Transverse colon (tissue), 4 donors: ENCODE results near the gene DTWD1. TPM values are rescaled to one million over a fixed set of nuclear protein-coding genes. Genes with fewer than 3 reads are reported as not detected.

Experiments
- DNase-seq: peaks from one replicate; pipeline ENCODE4 v3.0.0-alpha.2; 2019
- H3K27ac ChIP-seq, 4 donors: fragments of 200-600 bp; sonication (generic); 2 replicates each; pipeline ENCODE4 v1.5.1; 2016 to 2018; ENCODE audit warnings: inconsistent platforms in 4 of 4
- H3K27me3 ChIP-seq: fragments of 200-600 bp; sonication (generic); 2 replicates; pipeline ENCODE4 v1.5.1; 2017; ENCODE audit warnings: inconsistent platforms
- H3K36me3 ChIP-seq, 4 donors: fragments of 200-600 bp; sonication (generic); 2 replicates each; pipeline ENCODE4 v1.5.1; 2017 to 2019; ENCODE audit warnings: inconsistent platforms in 4 of 4
- H3K4me1 ChIP-seq, 4 donors: fragments of 200-600 bp; sonication (generic); 2 replicates each; pipeline ENCODE4 v1.5.1; 2017 to 2020; ENCODE audit warnings: inconsistent platforms in 4 of 4
- H3K4me3 ChIP-seq, 4 donors: fragments of 200-600 bp; sonication (generic); 1 replicate in 1 of 4; 2 replicates in 3 of 4; pipeline versions ENCODE4 v1.5.1 to v1.6.1; 2017 to 2019; ENCODE audit warnings: inconsistent platforms in 4 of 4
- H3K9me3 ChIP-seq, 2 donors: fragments of 200-600 bp; sonication (generic); 2 replicates each; pipeline ENCODE4 v1.5.1; 2017 to 2019; ENCODE audit warnings: inconsistent platforms in 2 of 2
- EP300 ChIP-seq: sonication (generic); formaldehyde crosslinking; IDR thresholded peaks from one replicate; pipeline ENCODE4 v1.6.1; 2017; ENCODE audit warnings: antibody characterized with exemption, low read depth
- POLR2A ChIP-seq: fragments of 450-650 bp; IDR thresholded peaks from one replicate; pipeline ENCODE4 v1.6.1; 2016; ENCODE audit warnings: antibody characterized with exemption, mild to moderate bottlenecking, moderate library complexity
- POLR2AphosphoS5 ChIP-seq, 3 donors: sonication (generic); formaldehyde crosslinking; IDR thresholded peaks; one replicate each; pipeline ENCODE4 v1.6.1; 2016; ENCODE audit warnings: antibody characterized with exemption in 3 of 3
- WGBS, 2 donors: methylation state at CpG; one replicate each; pipeline ENCODE4 v1.1.5; 2018; ENCODE audit warnings: low coverage in 1 of 2; 5-methylcytosine and 5-hydroxymethylcytosine counted together
- in situ Hi-C, 4 donors: fragments of 200-750 bp; cut with MboI; loops; one replicate each; pipeline versions ENCODE4 v1.15.0 to v1.15.1; 2017; ENCODE audit warnings: low sequenced_read_pairs in 3 of 4, low pct_ligation_motif_present in 1 of 4, low pct_unique_long_range_greater_than_20kb in 1 of 4
- intact Hi-C: fragments of 100-400 bp; cut with DNase I; formaldehyde crosslinking; loops from one replicate; pipeline ENCODE4 v1.15.1; 2023; ENCODE audit warnings: low total_unique reads
- total RNA-seq, 4 donors: library from RNA; depleted of rRNA; stranded (reverse); fragments of >200 nt; gene quantifications; one replicate each; pipeline ENCODE4 v1.1.0, GENCODE V29; 2016
- TF ChIP-seq, protein P1 (sequence below), 5 experiments: fragments of 200-600 bp in 3 of 5; fragments of 450-650 bp in 2 of 5; sonication (generic) in 3 of 5; IDR thresholded peaks; 1 replicate in 2 of 5; 2 replicates in 3 of 5; pipeline ENCODE4 v1.5.1; 2016 to 2017; ENCODE audit warnings: antibody characterized with exemption in 5 of 5, inconsistent platforms in 3 of 5, mild to moderate bottlenecking in 2 of 5, moderate library complexity in 1 of 5

Gene DTWD1
- total RNA-seq, 4 donors from 2014 or later: 3.0 to 22.1 (median 17.1) TPM

GRCh38 chr15:49644364-49644794 is 23.5 kb downstream of the DTWD1 start:
- Histone ChIP-seq H3K4me3 (no peak overlapping the region), H3K27me3 (no peaks in the 10 kb centered on the region), H3K36me3 (no peaks in the 10 kb centered on the region), H3K9me3 (no peaks in the 10 kb centered on the region), H3K27ac (no peak overlapping the region), H3K4me1 (no peaks in the 10 kb centered on the region)
- 100% methylated on average over 1 of the region's 1 CpG for WGBS, 2 donors
- no peak for DNase-seq
- intact Hi-C loops: no loop called here
- TF ChIP-seq, protein P1, sequence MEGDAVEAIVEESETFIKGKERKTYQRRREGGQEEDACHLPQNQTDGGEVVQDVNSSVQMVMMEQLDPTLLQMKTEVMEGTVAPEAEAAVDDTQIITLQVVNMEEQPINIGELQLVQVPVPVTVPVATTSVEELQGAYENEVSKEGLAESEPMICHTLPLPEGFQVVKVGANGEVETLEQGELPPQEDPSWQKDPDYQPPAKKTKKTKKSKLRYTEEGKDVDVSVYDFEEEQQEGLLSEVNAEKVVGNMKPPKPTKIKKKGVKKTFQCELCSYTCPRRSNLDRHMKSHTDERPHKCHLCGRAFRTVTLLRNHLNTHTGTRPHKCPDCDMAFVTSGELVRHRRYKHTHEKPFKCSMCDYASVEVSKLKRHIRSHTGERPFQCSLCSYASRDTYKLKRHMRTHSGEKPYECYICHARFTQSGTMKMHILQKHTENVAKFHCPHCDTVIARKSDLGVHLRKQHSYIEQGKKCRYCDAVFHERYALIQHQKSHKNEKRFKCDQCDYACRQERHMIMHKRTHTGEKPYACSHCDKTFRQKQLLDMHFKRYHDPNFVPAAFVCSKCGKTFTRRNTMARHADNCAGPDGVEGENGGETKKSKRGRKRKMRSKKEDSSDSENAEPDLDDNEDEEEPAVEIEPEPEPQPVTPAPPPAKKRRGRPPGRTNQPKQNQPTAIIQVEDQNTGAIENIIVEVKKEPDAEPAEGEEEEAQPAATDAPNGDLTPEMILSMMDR (IDR thresholded peaks at IDR 0.05): no peak
- TF ChIP-seq EP300 (no peak), POLR2AphosphoS5 (IDR thresholded peaks at IDR 0.05) (no peak), POLR2A (no peak)
- in situ Hi-C loops: no loop called here

- no peak for TF ChIP-seq POLR2AphosphoS5 (IDR thresholded peaks at IDR 0.05)
- no peak for TF ChIP-seq POLR2A
- TF ChIP-seq, protein P1 (IDR thresholded peaks at IDR 0.05): no peak
- TF ChIP-seq EP300: no peak
- H3K4me3 ChIP-seq: no peak overlapping the region
- H3K9me3 ChIP-seq: no peaks in the 10 kb centered on the region
- no peaks in the 10 kb centered on the region for H3K4me1 ChIP-seq
- no peaks in the 10 kb centered on the region for H3K27me3 ChIP-seq
- intact Hi-C loops: no loop called here
- H3K27ac ChIP-seq: peak overlapping the region in 1 of 4 donors; percentile 17
- H3K36me3 ChIP-seq: no peaks in the 10 kb centered on the region
- DNase-seq: no peak
- in situ Hi-C loops: no loop called here
These were observed 24.4 kb downstream of the DTWD1 start for GRCh38 chr15:49645277-49645676.

DNA sequence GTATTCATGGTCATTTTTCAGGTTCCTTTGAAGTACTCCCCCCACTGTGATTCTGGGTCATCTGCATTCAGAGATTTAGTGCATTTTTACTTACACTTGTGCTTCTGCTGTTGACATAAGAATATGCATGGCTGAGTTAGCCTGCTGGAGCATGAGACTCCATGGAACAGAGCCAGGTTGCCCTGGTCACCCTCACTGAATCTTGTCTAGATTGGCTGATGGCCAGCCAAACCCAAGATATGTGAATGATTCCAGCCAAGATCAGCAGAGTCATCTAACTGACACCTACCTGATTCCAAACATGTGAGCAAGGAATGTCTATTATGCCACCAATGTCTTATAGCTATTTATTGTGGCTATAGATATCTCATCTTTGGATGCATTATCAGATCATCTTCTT is 25.1 kb downstream of the DTWD1 start:
- intact Hi-C loops: no loop called here
- in situ Hi-C loops: no loop called here
- Histone ChIP-seq H3K4me3 (no peak overlapping the region), H3K4me1 (no peaks in the 10 kb centered on the region), H3K27ac (peak overlapping the region in 1 of 4 donors; percentile 5), H3K36me3 (no peaks in the 10 kb centered on the region), H3K9me3 (no peaks in the 10 kb centered on the region), H3K27me3 (no peaks in the 10 kb centered on the region)
- no peak for DNase-seq
- TF ChIP-seq, protein P1 (IDR thresholded peaks at IDR 0.05): no peak
- TF ChIP-seq POLR2A: no peak
- no peak for TF ChIP-seq POLR2AphosphoS5 (IDR thresholded peaks at IDR 0.05)
- TF ChIP-seq EP300: no peak

- DNase-seq: no peak
- TF ChIP-seq, protein P1 (IDR thresholded peaks at IDR 0.05): no peak
- TF ChIP-seq POLR2AphosphoS5 (IDR thresholded peaks at IDR 0.05) (no peak), EP300 (no peak), POLR2A (no peak)
- H3K36me3 ChIP-seq: no peaks in the 10 kb centered on the region
- no peaks in the 10 kb centered on the region for H3K4me1 ChIP-seq
- intact Hi-C loops (no loop called here), in situ Hi-C loops (no loop called here)
- H3K9me3 ChIP-seq: peaks cover 0 to under 1% of the 10 kb centered on the region in 2 donors
- H3K27me3 ChIP-seq: no peaks in the 10 kb centered on the region
- no peak overlapping the region for H3K27ac ChIP-seq
- no peak overlapping the region for H3K4me3 ChIP-seq
- WGBS, 2 donors: 80 to 83% methylated on average over 2 of the region's 2 CpGs
These were observed 26.0 kb downstream of the DTWD1 start for GRCh38 chr15:49646891-49647290.
